Muscle of leg (tissue), 16 donors: Measurements from ENCODE around the gene UGT8. TPM values are rescaled to one million over a fixed set of nuclear protein-coding genes. Genes with fewer than 3 reads are reported as not detected.

Experiments used
- DNase-seq: peaks from one replicate; pipeline ENCODE4 v3.0.0; 2013
- H3K27ac ChIP-seq: one replicate; pipeline ENCODE4 v1.5.1; 2013; ENCODE audit warnings: mild to moderate bottlenecking, low read length, control low read depth
- H3K27me3 ChIP-seq: one replicate; pipeline ENCODE4 v1.6.1; 2013; ENCODE audit warnings: low read length; ENCODE audit not compliant: control insufficient read depth, insufficient read depth
- H3K36me3 ChIP-seq: one replicate; pipeline ENCODE4 v1.6.1; 2013; ENCODE audit warnings: low read length; ENCODE audit not compliant: control insufficient read depth, insufficient read depth
- H3K4me1 ChIP-seq: one replicate; pipeline ENCODE4 v1.6.1; 2013; ENCODE audit warnings: low read length; ENCODE audit not compliant: control insufficient read depth, insufficient read depth
- H3K4me3 ChIP-seq: one replicate; pipeline ENCODE4 v1.5.1; 2013; ENCODE audit warnings: low read length, control low read depth
- H3K9me3 ChIP-seq: replicated peaks from 2 replicates; pipeline ENCODE4 v1.6.1; 2013; ENCODE audit warnings: low read depth, low read length; ENCODE audit not compliant: control insufficient read depth
- WGBS: methylation state at CpG from one replicate; pipeline ENCODE4 v1.1.5; 2013; ENCODE audit warnings: missing lambda C conversion rate; ENCODE audit not compliant: insufficient coverage; 5-methylcytosine and 5-hydroxymethylcytosine counted together
- long read RNA-seq, 11 donors: transcript quantifications; one replicate each; lab custom pipeline, GENCODE V29; 2026
- polyA plus RNA-seq, 8 donors: library from polyadenylated mRNA; unstranded; fragments of 120-200 nt; gene quantifications; one replicate each; pipeline versions ENCODE4 v1.2.1 to v1.2.3, GENCODE V29; 2013; ENCODE audit warnings: inconsistent platforms in 1 of 8, low replicate concordance in 1 of 8; ENCODE audit not compliant: insufficient read length in 8 of 8, insufficient read depth in 1 of 8
- total RNA-seq: library from RNA; stranded (reverse); fragments of 120-200 nt; gene quantifications from one replicate; pipeline ENCODE4 v1.2.4, GENCODE V29; 2013

The UGT8 gene
- total RNA-seq: 0.62 TPM
- polyA plus RNA-seq: 1 to 10 TPM in 3 of 8 donors, under 1 TPM in 5; 0.13 to 2.7 (median 0.59) TPM
- long read RNA-seq, donor 1: 0 reads
- long read RNA-seq, donor 2: 0 reads
- long read RNA-seq, donor 3: 0 reads
- long read RNA-seq, donor 4: 0 reads
- long read RNA-seq, donor 5: 0 reads
- long read RNA-seq, donor 6: 0 reads
- long read RNA-seq, donor 7: 0 reads
- long read RNA-seq, donor 8: 0 reads
- long read RNA-seq, donor 9: 0 reads
- long read RNA-seq, donor 10: 0 reads
- long read RNA-seq, donor 11: 0 reads

GRCh38 chr4:114598191-114599121, at the start of gene UGT8:
Gene UGT8, plus strand, starts transcription at chr4:114598807. Its CDS starts 24,074 bp downstream, at chr4:114622881.
- H3K27me3 ChIP-seq: peaks cover 31% of the 10 kb centered on the region
- under 1% methylated on average over 76 of the region's 84 CpGs for WGBS
- no peaks in the 10 kb centered on the region for H3K9me3 ChIP-seq
- no peaks in the 10 kb centered on the region for H3K36me3 ChIP-seq
- H3K4me3 ChIP-seq: peak within 1 kb of the TSS; percentile 44
- peak; percentile 18 for DNase-seq
- H3K4me1 ChIP-seq: peaks cover 20% of the 10 kb centered on the region
- no peak within 1 kb of the TSS for H3K27ac ChIP-seq

- Histone ChIP-seq H3K4me1 (no peaks in the 10 kb centered on the region), H3K27me3 (no peaks in the 10 kb centered on the region), H3K36me3 (no peaks in the 10 kb centered on the region), H3K4me3 (no peak overlapping the region), H3K27ac (no peak overlapping the region), H3K9me3 (no peaks in the 10 kb centered on the region)
- DNase-seq: no peak
- WGBS: no CpG with 5 or more reads among the region's 1 CpG
Measured at GRCh38 chr4:114549638-114550037, 49.0 kb upstream of the UGT8 start.

GRCh38 chr4:114558446-114559020, 40.1 kb upstream of the UGT8 start:
- H3K27me3 ChIP-seq: no peaks in the 10 kb centered on the region
- no peak overlapping the region for H3K27ac ChIP-seq
- no peaks in the 10 kb centered on the region for H3K36me3 ChIP-seq
- no peaks in the 10 kb centered on the region for H3K4me1 ChIP-seq
- no peak overlapping the region for H3K4me3 ChIP-seq
- DNase-seq: no peak
- H3K9me3 ChIP-seq: peaks cover 7% of the 10 kb centered on the region

GRCh38 chr4:114561590-114561989, 37.0 kb upstream of the UGT8 start:
- no peaks in the 10 kb centered on the region for H3K4me1 ChIP-seq
- peaks cover 7% of the 10 kb centered on the region for H3K9me3 ChIP-seq
- no peak overlapping the region for H3K27ac ChIP-seq
- no peaks in the 10 kb centered on the region for H3K27me3 ChIP-seq
- no peaks in the 10 kb centered on the region for H3K36me3 ChIP-seq
- WGBS: no CpG with 5 or more reads among the region's 1 CpG
- no peak for DNase-seq
- H3K4me3 ChIP-seq: no peak overlapping the region

GRCh38 chr4:114562176-114562904, 36.3 kb upstream of the UGT8 start:
- WGBS: 33% methylated on average over 1 of the region's 2 CpGs
- Histone ChIP-seq H3K36me3 (no peaks in the 10 kb centered on the region), H3K27me3 (no peaks in the 10 kb centered on the region), H3K4me3 (no peak overlapping the region), H3K27ac (no peak overlapping the region), H3K9me3 (peaks cover 5% of the 10 kb centered on the region), H3K4me1 (no peaks in the 10 kb centered on the region)
- no peak for DNase-seq

GRCh38 chr4:114563536-114564315, 34.9 kb upstream of the UGT8 start:
- WGBS: no CpG with 5 or more reads among the region's 5 CpGs

GRCh38 chr4:114577386-114577785, 21.2 kb upstream of the UGT8 start:
- Histone ChIP-seq H3K4me3 (no peak overlapping the region), H3K27ac (no peak overlapping the region), H3K9me3 (no peaks in the 10 kb centered on the region), H3K27me3 (no peaks in the 10 kb centered on the region), H3K36me3 (no peaks in the 10 kb centered on the region), H3K4me1 (no peaks in the 10 kb centered on the region)
- DNase-seq: no peak
- no CpG with 5 or more reads among the region's 2 CpGs for WGBS

More at GRCh38 chr4:114563536-114564315, 34.9 kb upstream of the UGT8 start:
- DNase-seq: no peak
- H3K9me3 ChIP-seq: no peaks in the 10 kb centered on the region
- H3K36me3 ChIP-seq: no peaks in the 10 kb centered on the region
- no peaks in the 10 kb centered on the region for H3K27me3 ChIP-seq
- H3K27ac ChIP-seq: no peak overlapping the region
- no peak overlapping the region for H3K4me3 ChIP-seq
- no peaks in the 10 kb centered on the region for H3K4me1 ChIP-seq

GRCh38 chr4:114582621-114583020, 16.0 kb upstream of the UGT8 start:
- DNase-seq: no peak
- Histone ChIP-seq H3K27me3 (no peaks in the 10 kb centered on the region), H3K36me3 (no peaks in the 10 kb centered on the region), H3K4me3 (no peak overlapping the region), H3K4me1 (no peaks in the 10 kb centered on the region), H3K27ac (no peak overlapping the region), H3K9me3 (no peaks in the 10 kb centered on the region)
- no CpG with 5 or more reads among the region's 1 CpG for WGBS

GRCh38 chr4:114588305-114588704, 10.3 kb upstream of the UGT8 start:
- H3K27me3 ChIP-seq: no peaks in the 10 kb centered on the region
- H3K36me3 ChIP-seq: no peaks in the 10 kb centered on the region
- no peak for DNase-seq
- H3K27ac ChIP-seq: no peak overlapping the region
- no peaks in the 10 kb centered on the region for H3K9me3 ChIP-seq
- no peaks in the 10 kb centered on the region for H3K4me1 ChIP-seq
- no peak overlapping the region for H3K4me3 ChIP-seq
- WGBS: 73% methylated on average over 2 of the region's 6 CpGs
